GM21447 (cell line): Measurements from ENCODE around the gene ARHGAP5.

Source experiments
- ATAC-seq: cut with Tn5 transposase; IDR thresholded peaks from one replicate; pipeline ENCODE4 v1.9.1; 2021; ENCODE audit not compliant: unreplicated experiment

The ARHGAP5 gene

GRCh38 chr14:32076278-32077080 is 625 bp upstream of the ARHGAP5 start:
- peak; percentile 37 for ATAC-seq

GRCh38 chr14:32078023-32078857 is 1.1 kb downstream of the ARHGAP5 start:
- peak; percentile 10 for ATAC-seq

- no peak for ATAC-seq
Measured at GRCh38 chr14:32078858-32079216, 1.7 kb downstream of the ARHGAP5 start.

GRCh38 chr14:32079264-32079663 is 2.2 kb downstream of the ARHGAP5 start:
- no peak for ATAC-seq

- ATAC-seq = no peak
Measured at GRCh38 chr14:32080001-32080510, 3.0 kb downstream of the ARHGAP5 start.

GRCh38 chr14:32081901-32082300 is 4.8 kb downstream of the ARHGAP5 start:
- ATAC-seq = no peak

GRCh38 chr14:32083315-32083624 is 6.2 kb downstream of the ARHGAP5 start:
- no peak for ATAC-seq

GRCh38 chr14:32083789-32084188 is 6.7 kb downstream of the ARHGAP5 start:
- no peak for ATAC-seq

GRCh38 chr14:32085182-32085844 is 8.2 kb downstream of the ARHGAP5 start:
- no peak for ATAC-seq

- no peak for ATAC-seq
Measured at GRCh38 chr14:32085845-32086383, 8.8 kb downstream of the ARHGAP5 start.

- ATAC-seq = no peak
Measured at GRCh38 chr14:32087173-32087861, 10.2 kb downstream of the ARHGAP5 start.

- no peak for ATAC-seq
Measured at GRCh38 chr14:32087907-32088306, 10.8 kb downstream of the ARHGAP5 start.

GRCh38 chr14:32090686-32091085 is 13.6 kb downstream of the ARHGAP5 start:
- ATAC-seq = no peak

- ATAC-seq = no peak
Measured at GRCh38 chr14:32099473-32099872, 22.4 kb downstream of the ARHGAP5 start.

GRCh38 chr14:32100175-32100574 is 23.1 kb downstream of the ARHGAP5 start:
- no peak for ATAC-seq

GRCh38 chr14:32102152-32102787 is 25.2 kb downstream of the ARHGAP5 start:
- ATAC-seq = peak; percentile 81

- ATAC-seq = no peak
Measured at GRCh38 chr14:32102968-32103367, 25.9 kb downstream of the ARHGAP5 start.

- ATAC-seq = no peak
Measured at GRCh38 chr14:32104308-32104707, 27.2 kb downstream of the ARHGAP5 start.

- ATAC-seq = no peak
Measured at GRCh38 chr14:32104803-32105202, 27.7 kb downstream of the ARHGAP5 start.
